ENCODE results near the gene PPP2R2B.

Gene PPP2R2B

GRCh38 chr5:146917931-146918330 lies 39.4 kb upstream of the PPP2R2B start:
- Histone ChIP-seq H3K27me3 (replicated peaks; ENCODE audit: control insufficient read depth, insufficient read depth, low read length) (no peaks in the 10 kb centered on the region), H3K36me3 (ENCODE audit: control insufficient read depth, insufficient read depth, low read length) (no peaks in the 10 kb centered on the region), H3K4me3 (replicated peaks; ENCODE audit: low read depth, low read length) (no peak overlapping the region)
- TF ChIP-seq CTCF (IDR thresholded peaks at IDR 0.05; ENCODE audit: insufficient read depth, low read length, poor library complexity, severe bottlenecking), result no peak
- no peak for DNase-seq (ENCODE audit: extremely low read depth, insufficient read length)

- H3K27me3 ChIP-seq (replicated peaks; ENCODE audit: control insufficient read depth, insufficient read depth, low read length), result no peaks in the 10 kb centered on the region
- no peak for DNase-seq (ENCODE audit: extremely low read depth, insufficient read length)
- TF ChIP-seq CTCF (IDR thresholded peaks at IDR 0.05; ENCODE audit: insufficient read depth, low read length, poor library complexity, severe bottlenecking), result no peak
- H3K4me3 ChIP-seq (replicated peaks; ENCODE audit: low read depth, low read length), result no peak overlapping the region
- no peaks in the 10 kb centered on the region for H3K36me3 ChIP-seq (ENCODE audit: control insufficient read depth, insufficient read depth, low read length)
Observed at GRCh38 chr5:146912874-146913273, 34.3 kb upstream of the PPP2R2B start.

GRCh38 chr5:146910239-146910638 lies 31.7 kb upstream of the PPP2R2B start:
- DNase-seq (ENCODE audit: extremely low read depth, insufficient read length), result no peak
- Histone ChIP-seq H3K27me3 (replicated peaks; ENCODE audit: control insufficient read depth, insufficient read depth, low read length) (no peaks in the 10 kb centered on the region), H3K36me3 (ENCODE audit: control insufficient read depth, insufficient read depth, low read length) (no peaks in the 10 kb centered on the region), H3K4me3 (replicated peaks; ENCODE audit: low read depth, low read length) (no peak overlapping the region)
- TF ChIP-seq CTCF (IDR thresholded peaks at IDR 0.05; ENCODE audit: insufficient read depth, low read length, poor library complexity, severe bottlenecking), result no peak

GRCh38 chr5:146909255-146910068 lies 30.9 kb upstream of the PPP2R2B start:
- no peak overlapping the region for H3K4me3 ChIP-seq (replicated peaks; ENCODE audit: low read depth, low read length)

GRCh38 chr5:146906803-146907202 lies 28.2 kb upstream of the PPP2R2B start:
- peak; percentile 25 for TF ChIP-seq CTCF (IDR thresholded peaks at IDR 0.05; ENCODE audit: insufficient read depth, low read length, poor library complexity, severe bottlenecking)
- Histone ChIP-seq H3K4me3 (replicated peaks; ENCODE audit: low read depth, low read length) (no peak overlapping the region), H3K27me3 (replicated peaks; ENCODE audit: control insufficient read depth, insufficient read depth, low read length) (no peaks in the 10 kb centered on the region; the same call in 1 of the 2 replicates), H3K36me3 (ENCODE audit: control insufficient read depth, insufficient read depth, low read length) (no peaks in the 10 kb centered on the region)
- DNase-seq (ENCODE audit: extremely low read depth, insufficient read length), result no peak

More at GRCh38 chr5:146909255-146910068, 30.9 kb upstream of the PPP2R2B start:
- TF ChIP-seq CTCF (IDR thresholded peaks at IDR 0.05; ENCODE audit: insufficient read depth, low read length, poor library complexity, severe bottlenecking), result no peak
- H3K27me3 ChIP-seq (replicated peaks; ENCODE audit: control insufficient read depth, insufficient read depth, low read length), result no peaks in the 10 kb centered on the region
- no peaks in the 10 kb centered on the region for H3K36me3 ChIP-seq (ENCODE audit: control insufficient read depth, insufficient read depth, low read length)
- no peak for DNase-seq (ENCODE audit: extremely low read depth, insufficient read length)

All from GM06990 (cell line).